Left ventricle myocardium inferior (tissue), 1 donor: ENCODE measurements around the gene ATP6V1G2. TPM values are rescaled to one million over a fixed set of nuclear protein-coding genes. Genes with fewer than 3 reads are reported as not detected.
A peak's percentile ranks its signal among the peaks of the same experiment; 100 is the strongest.

Experiments used
- DNase-seq: peaks from one replicate; pipeline ENCODE4 v3.0.0-alpha.2; 2020
- H3K27ac ChIP-seq: fragments of 200-600 bp; replicated peaks from 2 replicates; pipeline ENCODE4 v1.8.0; 2021
- H3K27me3 ChIP-seq: fragments of 200-600 bp; 2 replicates; pipeline ENCODE4 v1.8.0; 2021; ENCODE audit warnings: low read depth
- H3K36me3 ChIP-seq: fragments of 200-600 bp; 2 replicates; pipeline ENCODE4 v1.8.0; 2021
- H3K4me1 ChIP-seq: fragments of 200-600 bp; 2 replicates; pipeline ENCODE4 v1.8.0; 2021
- H3K4me3 ChIP-seq: fragments of 200-600 bp; 2 replicates; pipeline ENCODE4 v1.8.0; 2021; ENCODE audit warnings: mild to moderate bottlenecking, moderate library complexity
- H3K9me3 ChIP-seq: fragments of 200-600 bp; replicated peaks from 2 replicates; pipeline ENCODE4 v1.8.0; 2021
- intact Hi-C: fragments of 100-400 bp; cut with micrococcal nuclease; formaldehyde crosslinking; loops from one replicate; pipeline ENCODE4 v1.11.0; 2022
- total RNA-seq: library from RNA; stranded (reverse); fragmentation: NEBNext Ultra II Directional; extraction: Animal tissue kit (Norgen Biotek cat#: 25700); gene quantifications from one replicate; pipeline ENCODE4 v1.2.1, GENCODE V29; 2021
- TF ChIP-seq, protein P1 (sequence below): fragments of 200-600 bp; IDR thresholded peaks from 2 replicates; pipeline ENCODE4 v1.8.0; 2021; ENCODE audit warnings: antibody characterized with exemption, mild to moderate bottlenecking, borderline replicate concordance
- donor health status: DM: no; HTN: yes; CAD: no; lungs with severe emphysema.

ATP6V1G2 gene
- total RNA-seq, 1 donor from 2014 or later = 1.6 TPM

DNA sequence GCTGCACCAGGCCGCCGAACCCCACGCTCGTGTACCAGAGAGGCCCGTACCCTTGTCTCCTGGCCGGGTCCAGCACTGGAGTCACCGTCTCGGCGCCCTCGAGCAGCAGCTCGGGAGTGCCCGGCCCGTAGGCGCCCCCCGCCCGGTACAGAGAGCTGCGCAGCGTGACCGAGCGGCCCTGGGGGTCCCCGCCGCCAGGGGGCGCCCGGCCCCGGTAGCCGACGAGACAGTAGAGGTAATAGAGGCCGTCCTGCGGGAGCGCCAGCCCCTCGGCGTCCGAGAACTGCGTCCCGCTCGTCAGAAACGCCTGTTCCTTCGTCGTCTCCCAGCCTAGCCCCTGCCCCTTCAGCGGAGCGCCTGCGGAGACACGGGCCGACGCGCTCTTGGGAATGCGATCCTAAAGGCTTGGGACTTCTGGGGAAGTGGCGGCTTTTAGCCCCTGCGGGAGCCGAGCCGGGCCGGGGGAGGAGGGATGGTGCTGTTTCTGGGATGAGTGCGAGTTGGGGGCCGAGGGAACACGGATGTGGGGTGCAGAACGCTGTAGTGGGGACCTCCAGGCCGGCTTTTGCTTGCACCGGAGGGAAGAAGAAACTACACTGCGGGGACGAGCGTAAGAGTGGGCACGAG is 34.5 kb upstream of the ATP6V1G2 start:
- peak overlapping the region; percentile 90 for H3K27ac ChIP-seq
- peaks cover 41% of the 10 kb centered on the region for H3K4me1 ChIP-seq
- no peaks in the 10 kb centered on the region for H3K9me3 ChIP-seq

GRCh38 chr6:31580438-31580740 is 34.0 kb upstream of the ATP6V1G2 start:
- intact Hi-C loops = no loop called here
- no peak for DNase-seq
- peak overlapping the region; percentile 90 for H3K27ac ChIP-seq
- H3K4me3 ChIP-seq = peak overlapping the region; percentile 86
- peaks cover 38% of the 10 kb centered on the region for H3K4me1 ChIP-seq
- no peaks in the 10 kb centered on the region for H3K27me3 ChIP-seq
- TF ChIP-seq, protein P1, sequence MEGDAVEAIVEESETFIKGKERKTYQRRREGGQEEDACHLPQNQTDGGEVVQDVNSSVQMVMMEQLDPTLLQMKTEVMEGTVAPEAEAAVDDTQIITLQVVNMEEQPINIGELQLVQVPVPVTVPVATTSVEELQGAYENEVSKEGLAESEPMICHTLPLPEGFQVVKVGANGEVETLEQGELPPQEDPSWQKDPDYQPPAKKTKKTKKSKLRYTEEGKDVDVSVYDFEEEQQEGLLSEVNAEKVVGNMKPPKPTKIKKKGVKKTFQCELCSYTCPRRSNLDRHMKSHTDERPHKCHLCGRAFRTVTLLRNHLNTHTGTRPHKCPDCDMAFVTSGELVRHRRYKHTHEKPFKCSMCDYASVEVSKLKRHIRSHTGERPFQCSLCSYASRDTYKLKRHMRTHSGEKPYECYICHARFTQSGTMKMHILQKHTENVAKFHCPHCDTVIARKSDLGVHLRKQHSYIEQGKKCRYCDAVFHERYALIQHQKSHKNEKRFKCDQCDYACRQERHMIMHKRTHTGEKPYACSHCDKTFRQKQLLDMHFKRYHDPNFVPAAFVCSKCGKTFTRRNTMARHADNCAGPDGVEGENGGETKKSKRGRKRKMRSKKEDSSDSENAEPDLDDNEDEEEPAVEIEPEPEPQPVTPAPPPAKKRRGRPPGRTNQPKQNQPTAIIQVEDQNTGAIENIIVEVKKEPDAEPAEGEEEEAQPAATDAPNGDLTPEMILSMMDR = no peak
- no peaks in the 10 kb centered on the region for H3K9me3 ChIP-seq
- no peaks in the 10 kb centered on the region for H3K36me3 ChIP-seq

More for the DNA sequence above, 34.5 kb upstream of the ATP6V1G2 start:
- H3K4me3 ChIP-seq = peak overlapping the region; percentile 86
- no peaks in the 10 kb centered on the region for H3K27me3 ChIP-seq
- H3K36me3 ChIP-seq = no peaks in the 10 kb centered on the region
- intact Hi-C loops = no loop called here
- TF ChIP-seq, protein P1 = peak; percentile 99
- peak; percentile 92 for DNase-seq

DNA sequence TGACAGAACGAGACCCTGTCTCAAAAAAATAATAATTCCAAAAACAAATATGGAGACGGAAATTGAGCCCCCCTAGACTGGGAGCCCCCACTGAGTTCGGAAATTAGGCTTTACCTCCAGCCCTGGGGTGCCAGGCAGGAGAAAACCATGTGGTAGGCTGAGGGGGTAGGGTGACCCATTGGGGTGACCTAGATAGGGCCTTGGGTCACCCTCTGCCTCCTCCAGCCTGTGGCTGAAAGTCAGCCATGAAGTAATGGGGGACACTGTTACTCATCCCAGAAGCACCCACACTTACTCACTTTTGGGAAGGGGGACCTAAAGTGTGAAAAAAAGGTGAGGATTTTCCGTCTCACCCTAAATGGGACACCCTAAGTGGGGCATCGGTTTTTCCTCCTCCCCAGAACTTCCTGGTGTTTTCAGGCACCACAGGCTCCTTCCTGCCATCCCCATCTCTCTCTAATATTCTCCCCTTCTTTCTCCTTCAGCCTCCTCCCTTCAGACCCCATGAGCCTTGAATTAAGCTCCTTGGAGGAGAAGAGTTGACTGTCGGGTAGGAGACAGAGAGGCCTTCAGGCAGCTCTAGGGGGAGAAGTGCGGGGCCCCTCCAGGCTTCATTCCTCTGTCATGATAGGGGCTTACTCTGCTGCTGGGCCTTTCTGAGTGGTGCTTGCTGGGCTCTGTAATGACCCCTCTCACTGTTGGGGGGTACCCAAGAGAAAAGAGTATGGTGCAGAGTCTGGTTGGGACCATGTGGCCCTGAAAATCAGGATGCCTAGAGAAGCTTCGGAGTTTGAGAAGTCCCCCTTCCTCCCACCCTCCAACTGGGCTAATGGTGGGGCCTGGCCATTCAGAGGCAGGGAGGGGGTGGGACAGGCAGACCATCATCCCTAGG is 33.4 kb upstream of the ATP6V1G2 start:
- Histone ChIP-seq H3K4me3 (no peak overlapping the region), H3K9me3 (no peaks in the 10 kb centered on the region), H3K27me3 (no peaks in the 10 kb centered on the region), H3K27ac (no peak overlapping the region), H3K4me1 (peaks cover 38% of the 10 kb centered on the region), H3K36me3 (no peaks in the 10 kb centered on the region)
- intact Hi-C loops = no loop called here
- TF ChIP-seq, protein P1 = no peak
- no peak for DNase-seq

- H3K4me1 ChIP-seq = peaks cover 38% of the 10 kb centered on the region
- no peak overlapping the region for H3K4me3 ChIP-seq
- no peaks in the 10 kb centered on the region for H3K9me3 ChIP-seq
- intact Hi-C loops = no loop called here
- TF ChIP-seq, protein P1 = no peak
- DNase-seq = no peak
- H3K27ac ChIP-seq = no peak overlapping the region
- no peaks in the 10 kb centered on the region for H3K27me3 ChIP-seq
- no peaks in the 10 kb centered on the region for H3K36me3 ChIP-seq
Observed at GRCh38 chr6:31579119-31579505, 32.7 kb upstream of the ATP6V1G2 start.

DNA sequence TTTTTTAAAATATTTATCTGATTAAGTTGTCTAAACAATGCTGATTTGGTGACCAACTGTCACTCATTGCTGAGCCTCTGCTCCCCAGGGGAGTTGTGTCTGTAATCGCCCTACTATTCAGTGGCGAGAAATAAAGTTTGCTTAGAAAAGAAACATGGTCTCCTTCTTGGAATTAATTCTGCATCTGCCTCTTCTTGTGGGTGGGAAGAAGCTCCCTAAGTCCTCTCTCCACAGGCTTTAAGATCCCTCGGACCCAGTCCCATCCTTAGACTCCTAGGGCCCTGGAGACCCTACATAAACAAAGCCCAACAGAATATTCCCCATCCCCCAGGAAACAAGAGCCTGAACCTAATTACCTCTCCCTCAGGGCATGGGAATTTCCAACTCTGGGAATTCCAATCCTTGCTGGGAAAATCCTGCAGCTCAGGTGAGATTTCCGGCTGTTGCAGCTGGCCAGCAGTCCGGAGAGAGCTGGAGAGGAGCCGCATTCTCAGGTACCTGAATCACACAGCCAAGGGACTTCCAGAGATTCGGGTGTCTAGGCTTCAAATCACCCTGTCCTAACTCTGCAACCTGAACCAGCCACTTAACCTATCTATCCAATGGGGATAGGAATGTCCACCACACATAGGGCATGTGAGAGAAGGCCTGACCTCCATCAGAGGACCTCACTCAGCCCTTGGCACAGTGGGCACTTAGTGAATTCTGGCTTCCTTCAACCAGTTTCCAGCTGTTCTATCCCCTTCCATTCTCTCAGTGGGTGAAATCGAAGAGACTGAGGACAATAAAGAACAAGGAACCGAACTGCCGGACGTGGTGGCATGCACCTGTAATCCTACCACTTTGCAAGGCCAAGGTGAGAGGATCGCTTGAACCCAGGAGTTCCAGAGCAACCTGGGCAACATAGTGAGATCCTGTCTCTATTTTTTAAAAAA is 32.0 kb upstream of the ATP6V1G2 start:
- no peaks in the 10 kb centered on the region for H3K9me3 ChIP-seq
- TF ChIP-seq, protein P1 = no peak
- H3K27ac ChIP-seq = no peak overlapping the region
- no peaks in the 10 kb centered on the region for H3K36me3 ChIP-seq
- no peak for DNase-seq
- no peak overlapping the region for H3K4me3 ChIP-seq
- H3K4me1 ChIP-seq = peaks cover 38% of the 10 kb centered on the region
- intact Hi-C loops = no loop called here
- H3K27me3 ChIP-seq = no peaks in the 10 kb centered on the region
